BLaER1 (cell line): Measurements from ENCODE around the gene DSPP.

Source experiments
- H3K27ac ChIP-seq: shearing (Covaris generic); formaldehyde crosslinking; 2 replicates; pipeline ENCODE4 v1.8.1; 2022
- H3K27me3 ChIP-seq: shearing (Covaris generic); formaldehyde crosslinking; 2 replicates; pipeline ENCODE4 v1.8.1; 2022
- H3K36me3 ChIP-seq: shearing (Covaris generic); formaldehyde crosslinking; 2 replicates; pipeline ENCODE4 v1.8.1; 2022
- H3K4me1 ChIP-seq: shearing (Covaris generic); formaldehyde crosslinking; 2 replicates; pipeline ENCODE4 v1.8.1; 2022
- H3K4me2 ChIP-seq: shearing (Covaris generic); formaldehyde crosslinking; 2 replicates; pipeline ENCODE4 v1.8.1; 2022
- H3K4me3 ChIP-seq: shearing (Covaris generic); formaldehyde crosslinking; 2 replicates; pipeline ENCODE4 v1.8.1; 2022
- H3K9ac ChIP-seq: shearing (Covaris generic); formaldehyde crosslinking; 2 replicates; pipeline ENCODE4 v1.8.1; 2022
- H3K9me3 ChIP-seq: shearing (Covaris generic); formaldehyde crosslinking; 2 replicates; pipeline ENCODE4 v1.8.1; 2022
- H4K20me1 ChIP-seq: shearing (Covaris generic); formaldehyde crosslinking; 2 replicates; pipeline ENCODE4 v1.8.1; 2022
- Cebpa-rat ChIP-seq: shearing (Covaris generic); IDR thresholded peaks from 2 replicates; pipeline ENCODE4 v1.8.1; 2022

The DSPP gene

GRCh38 chr4:87620491-87620890 lies 12.2 kb downstream of the DSPP start:
- TF ChIP-seq Cebpa-rat, result no peak
- no peaks in the 10 kb centered on the region for H4K20me1 ChIP-seq
- no peaks in the 10 kb centered on the region for H3K36me3 ChIP-seq
- H3K4me1 ChIP-seq, result no peaks in the 10 kb centered on the region
- H3K27ac ChIP-seq, result no peak overlapping the region
- no peaks in the 10 kb centered on the region for H3K9me3 ChIP-seq
- no peaks in the 10 kb centered on the region for H3K27me3 ChIP-seq
- no peak overlapping the region for H3K4me3 ChIP-seq
- no peak overlapping the region for H3K9ac ChIP-seq
- H3K4me2 ChIP-seq, result no peak overlapping the region

DNA sequence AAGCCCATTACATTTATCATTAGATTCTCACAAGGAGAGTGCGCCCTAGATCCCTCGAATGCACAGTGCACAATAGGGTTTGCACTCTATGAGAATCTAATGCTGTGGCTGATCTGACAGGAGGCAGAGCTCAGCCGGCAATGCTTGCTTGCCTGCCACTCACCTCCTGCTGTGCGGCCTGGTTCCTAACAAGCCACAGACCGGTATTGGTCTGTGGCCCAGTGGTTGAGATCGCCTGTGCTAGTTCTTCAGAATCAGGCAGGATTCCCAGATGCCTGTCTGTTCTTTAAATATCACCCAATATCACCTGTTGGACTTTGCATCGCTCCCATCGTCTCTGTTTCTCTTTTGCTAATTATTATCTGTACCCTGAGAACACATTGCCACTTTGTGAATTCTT lies 14.0 kb downstream of the DSPP start:
- H3K4me1 ChIP-seq, result no peaks in the 10 kb centered on the region
- no peak overlapping the region for H3K27ac ChIP-seq
- H3K4me2 ChIP-seq, result no peak overlapping the region
- no peaks in the 10 kb centered on the region for H3K27me3 ChIP-seq
- no peaks in the 10 kb centered on the region for H3K9me3 ChIP-seq
- no peaks in the 10 kb centered on the region for H4K20me1 ChIP-seq
- H3K36me3 ChIP-seq, result no peaks in the 10 kb centered on the region
- no peak overlapping the region for H3K9ac ChIP-seq
- TF ChIP-seq Cebpa-rat, result no peak
- no peak overlapping the region for H3K4me3 ChIP-seq

GRCh38 chr4:87624698-87625097 lies 16.4 kb downstream of the DSPP start:
- Histone ChIP-seq H3K27ac (no peak overlapping the region), H3K36me3 (no peaks in the 10 kb centered on the region), H3K4me1 (no peaks in the 10 kb centered on the region), H3K4me3 (no peak overlapping the region), H3K27me3 (no peaks in the 10 kb centered on the region), H3K9me3 (no peaks in the 10 kb centered on the region), H3K4me2 (no peak overlapping the region), H4K20me1 (no peaks in the 10 kb centered on the region), H3K9ac (no peak overlapping the region)
- TF ChIP-seq Cebpa-rat, result no peak

DNA sequence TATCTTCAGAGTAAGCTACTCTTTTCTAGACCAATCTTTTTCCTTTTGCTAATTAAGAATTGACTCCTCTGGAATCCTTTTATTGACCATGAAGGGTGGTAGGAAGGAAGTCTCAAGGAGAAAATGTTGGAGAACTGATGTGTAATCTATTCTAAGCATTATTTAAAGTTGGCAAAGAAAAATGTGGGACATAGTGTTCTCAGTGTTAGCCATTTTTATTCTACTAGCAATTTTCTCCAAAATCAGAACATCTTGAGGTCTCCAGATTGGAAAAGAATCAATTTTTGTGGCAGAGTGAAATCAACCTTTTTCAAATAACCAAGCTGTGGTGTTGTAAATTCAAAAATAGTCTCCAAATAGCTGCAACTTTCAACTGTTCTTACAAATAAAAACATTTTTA lies 23.3 kb downstream of the DSPP start:
- Histone ChIP-seq H4K20me1 (no peaks in the 10 kb centered on the region), H3K4me3 (no peak overlapping the region), H3K36me3 (no peaks in the 10 kb centered on the region), H3K27ac (no peak overlapping the region), H3K27me3 (no peaks in the 10 kb centered on the region), H3K4me1 (no peaks in the 10 kb centered on the region), H3K9me3 (no peaks in the 10 kb centered on the region), H3K4me2 (no peak overlapping the region), H3K9ac (no peak overlapping the region)
- TF ChIP-seq Cebpa-rat, result no peak

DNA sequence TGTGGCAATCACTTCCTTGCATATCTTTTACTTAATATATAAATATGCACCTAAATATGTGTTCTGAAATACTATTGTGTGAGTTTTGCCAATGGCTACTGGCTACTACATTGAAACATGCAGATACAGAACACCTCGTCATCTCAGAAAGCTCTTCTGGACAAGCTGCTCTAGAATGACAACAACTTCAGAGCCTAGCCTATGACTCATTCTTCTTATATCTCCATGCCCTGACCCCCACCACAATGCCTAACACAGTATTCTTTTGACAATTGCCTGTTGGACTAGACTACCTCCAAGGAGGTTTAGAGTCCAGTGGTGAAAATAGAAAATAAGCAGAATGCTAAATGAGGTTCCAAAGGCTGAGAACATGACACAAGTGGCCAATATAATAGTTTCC lies 24.1 kb downstream of the DSPP start:
- Histone ChIP-seq H3K4me3 (no peak overlapping the region), H3K9me3 (no peaks in the 10 kb centered on the region), H3K36me3 (no peaks in the 10 kb centered on the region), H4K20me1 (no peaks in the 10 kb centered on the region), H3K27ac (no peak overlapping the region), H3K27me3 (no peaks in the 10 kb centered on the region), H3K4me2 (no peak overlapping the region), H3K4me1 (no peaks in the 10 kb centered on the region), H3K9ac (no peak overlapping the region)
- no peak for TF ChIP-seq Cebpa-rat

- Histone ChIP-seq H3K27ac (no peak overlapping the region), H3K27me3 (no peaks in the 10 kb centered on the region), H3K4me2 (no peak overlapping the region), H3K36me3 (no peaks in the 10 kb centered on the region), H3K4me1 (no peaks in the 10 kb centered on the region), H3K9me3 (no peaks in the 10 kb centered on the region), H4K20me1 (no peaks in the 10 kb centered on the region), H3K4me3 (no peak overlapping the region), H3K9ac (no peak overlapping the region)
- TF ChIP-seq Cebpa-rat, result no peak
These were observed 24.9 kb downstream of the DSPP start for GRCh38 chr4:87633243-87633642.

GRCh38 chr4:87644286-87644685 lies 36.0 kb downstream of the DSPP start:
- no peaks in the 10 kb centered on the region for H3K4me1 ChIP-seq
- no peak for TF ChIP-seq Cebpa-rat
- no peaks in the 10 kb centered on the region for H3K9me3 ChIP-seq
- H3K27ac ChIP-seq, result no peak overlapping the region
- no peaks in the 10 kb centered on the region for H3K36me3 ChIP-seq
- no peaks in the 10 kb centered on the region for H4K20me1 ChIP-seq
- H3K4me3 ChIP-seq, result no peak overlapping the region
- H3K27me3 ChIP-seq, result no peaks in the 10 kb centered on the region
- H3K4me2 ChIP-seq, result no peak overlapping the region
- H3K9ac ChIP-seq, result no peak overlapping the region

DNA sequence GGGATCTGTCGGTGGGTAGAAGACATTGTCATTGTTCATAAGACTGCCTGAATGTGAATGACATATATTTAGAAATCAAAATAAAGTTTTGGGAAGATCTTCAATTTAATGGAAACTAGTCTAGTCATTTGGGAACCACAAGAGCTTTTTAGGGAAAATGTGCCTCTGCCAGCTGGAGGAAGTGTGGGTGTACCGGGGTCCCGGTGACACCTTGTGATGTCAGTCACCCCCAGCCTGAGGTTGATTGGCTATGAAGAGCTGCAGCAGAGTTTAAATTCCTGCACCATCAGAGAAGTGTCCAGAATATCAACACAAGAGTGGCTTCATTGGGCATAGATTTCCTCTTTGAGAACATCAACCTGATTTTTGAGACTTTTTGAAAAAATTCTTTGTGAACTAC lies 41.7 kb downstream of the DSPP start, which contains the start of gene DMP1:
Gene DMP1, plus strand, starts transcription at position 301 of the 400 bp plus-strand sequence. CDS start 6,213 bp downstream, outside the sequence.
- no peaks in the 10 kb centered on the region for H4K20me1 ChIP-seq
- no peaks in the 10 kb centered on the region for H3K27me3 ChIP-seq
- H3K36me3 ChIP-seq, result no peaks in the 10 kb centered on the region
- no peak for TF ChIP-seq Cebpa-rat
- H3K27ac ChIP-seq, result no peak within 1 kb of the TSS
- H3K4me2 ChIP-seq, result no peak within 1 kb of the TSS
- H3K4me1 ChIP-seq, result no peaks in the 10 kb centered on the region
- no peak within 1 kb of the TSS for H3K4me3 ChIP-seq
- no peak within 1 kb of the TSS for H3K9ac ChIP-seq
- no peaks in the 10 kb centered on the region for H3K9me3 ChIP-seq

- no peak overlapping the region for H3K9ac ChIP-seq
- no peak for TF ChIP-seq Cebpa-rat
- no peaks in the 10 kb centered on the region for H3K27me3 ChIP-seq
- no peaks in the 10 kb centered on the region for H4K20me1 ChIP-seq
- no peaks in the 10 kb centered on the region for H3K4me1 ChIP-seq
- no peak overlapping the region for H3K4me2 ChIP-seq
- H3K36me3 ChIP-seq, result no peaks in the 10 kb centered on the region
- H3K27ac ChIP-seq, result no peak overlapping the region
- H3K4me3 ChIP-seq, result no peak overlapping the region
- no peaks in the 10 kb centered on the region for H3K9me3 ChIP-seq
These were observed 42.6 kb downstream of the DSPP start for GRCh38 chr4:87650938-87651337.

DNA sequence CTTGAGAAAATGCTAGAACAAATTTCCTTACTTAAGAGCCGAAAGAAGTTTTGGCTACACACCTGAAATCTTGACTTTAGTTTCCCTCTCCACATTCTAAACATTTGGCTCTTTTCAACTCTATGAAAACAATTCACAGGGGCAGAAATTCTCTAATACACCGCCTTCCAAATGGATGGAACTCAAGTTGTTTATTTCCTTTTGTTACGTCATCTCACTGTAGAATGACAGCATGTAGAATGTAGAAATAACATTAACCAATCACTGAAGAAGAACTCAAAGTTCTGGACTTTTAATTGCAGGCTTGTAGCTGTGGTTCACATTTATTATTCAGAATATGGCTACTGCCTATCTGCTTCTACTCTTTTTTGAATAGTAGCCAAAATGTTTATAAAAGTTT lies 43.6 kb downstream of the DSPP start:
- no peaks in the 10 kb centered on the region for H3K9me3 ChIP-seq
- H3K36me3 ChIP-seq, result no peaks in the 10 kb centered on the region
- H4K20me1 ChIP-seq, result no peaks in the 10 kb centered on the region
- H3K4me3 ChIP-seq, result no peak overlapping the region
- H3K4me2 ChIP-seq, result no peak overlapping the region
- no peaks in the 10 kb centered on the region for H3K27me3 ChIP-seq
- no peak overlapping the region for H3K9ac ChIP-seq
- TF ChIP-seq Cebpa-rat, result no peak
- no peaks in the 10 kb centered on the region for H3K4me1 ChIP-seq
- no peak overlapping the region for H3K27ac ChIP-seq

DNA sequence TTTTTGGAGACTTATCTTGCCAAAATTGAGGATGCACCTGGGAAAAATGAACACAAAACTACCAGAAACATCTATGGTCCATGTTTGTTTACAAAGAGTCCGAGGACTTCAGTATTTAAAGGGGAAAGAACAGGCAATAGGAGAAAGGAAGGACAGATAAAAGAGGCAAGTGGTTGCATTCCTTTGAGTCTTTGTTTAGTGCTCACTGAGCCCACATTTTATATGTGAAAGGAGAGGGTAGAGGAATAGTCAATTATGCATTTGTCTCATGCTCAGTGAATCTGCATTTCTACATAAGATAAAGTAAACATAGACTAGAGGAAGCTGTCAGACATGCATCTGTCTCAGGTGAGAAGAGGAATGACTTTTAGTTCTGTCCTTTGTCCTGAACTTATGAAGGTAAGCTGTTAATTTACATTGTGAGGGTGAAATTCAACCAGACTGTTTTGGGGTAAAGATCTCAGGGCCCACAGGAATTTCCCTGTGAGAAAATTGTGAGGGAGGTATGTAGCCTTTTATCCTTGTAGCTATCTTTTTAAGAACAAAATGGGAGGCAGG lies 46.2 kb downstream of the DSPP start:
- H3K9ac ChIP-seq, result no peak overlapping the region
- TF ChIP-seq Cebpa-rat, result no peak
- no peak overlapping the region for H3K4me2 ChIP-seq
- no peaks in the 10 kb centered on the region for H3K36me3 ChIP-seq
- H3K4me3 ChIP-seq, result no peak overlapping the region
- no peaks in the 10 kb centered on the region for H3K27me3 ChIP-seq
- no peak overlapping the region for H3K27ac ChIP-seq
- H3K4me1 ChIP-seq, result no peaks in the 10 kb centered on the region
- no peaks in the 10 kb centered on the region for H3K9me3 ChIP-seq
- H4K20me1 ChIP-seq, result no peaks in the 10 kb centered on the region
